K562 (cell line): ENCODE measurements around the gene TELO2. TPM values are rescaled to one million over a fixed set of nuclear protein-coding genes. Genes with fewer than 3 reads are reported as not detected.

Source experiments
- ATAC-seq: fragments of 200-7000 bp; cut with Tn5 transposase; 3 replicates; pipeline ENCODE4 v1.9.1; 2020; ENCODE audit warnings: moderate library complexity
- BruUV-seq: library from RNA; stranded (reverse); fragments of 400-500 nt; replicated peaks from 2 replicates; lab custom pipeline; 2021; lab: Mats Ljungman, UMichigan
- CTCF ChIA-PET: fragments of 300-600 bp; formaldehyde crosslinking; extraction: SDS; loops from one replicate; lab custom pipeline; 2021; ENCODE audit warnings: low intra/inter-chr PET ratio; lab: Yijun Ruan, JAX
- POLR2A ChIA-PET: fragments of 300-600, 350-650 bp; sonication (Branson Sonifier 250); formaldehyde crosslinking; extraction: SDS; loops from one replicate; lab custom pipeline; 2021; ENCODE audit warnings: antibody characterized with exemption, inconsistent platforms; lab: Yijun Ruan, JAX
- DNase-seq, 4 experiments: peaks; one replicate each; pipeline versions ENCODE4 v3.0.0 to v3.0.0-alpha.2; 2011 to 2018; ENCODE audit warnings: low spot score in 3 of 4, mixed read lengths in 3 of 4; ENCODE audit errors: extremely low read depth in 1 of 4
- FAIRE-seq: peaks from 2 replicates; lab custom pipeline; 2011; peaks lifted over from hg19 to GRCh38; lab: Jason Lieb, UNC
- H2AFZ ChIP-seq: 2 replicates; pipeline ENCODE4 v1.6.0; 2011; ENCODE audit warnings: low read depth, low read length, control low read depth, inconsistent platforms
- H3K27ac ChIP-seq: fragments of 200-600 bp; 3 replicates; pipeline ENCODE4 v1.8.0; 2011; ENCODE audit warnings: low read depth, mild to moderate bottlenecking, control low read depth, inconsistent platforms, low read length, moderate library complexity, mixed read lengths; ENCODE audit errors: extremely low read depth
- H3K27me3 ChIP-seq, 2 experiments: fragments of 300-600 bp in 1 of 2; 2 replicates in 1 of 2; 3 replicates in 1 of 2; pipeline versions ENCODE4 v1.6.0 to v1.8.0; 2011; ENCODE audit warnings: inconsistent platforms in 2 of 2, low read length in 2 of 2, mild to moderate bottlenecking in 1 of 2, mixed read lengths in 1 of 2, moderate library complexity in 1 of 2; ENCODE audit not compliant: control insufficient read depth in 2 of 2, insufficient read depth in 2 of 2
- H3K36me3 ChIP-seq: fragments of 300-600 bp; 3 replicates; pipeline ENCODE4 v1.8.0; 2011; ENCODE audit warnings: mild to moderate bottlenecking, low read length, inconsistent platforms; ENCODE audit not compliant: control insufficient read depth, insufficient read depth
- H3K4me1 ChIP-seq, 2 experiments: fragments of 200-600 bp in 1 of 2; replicated peaks in 1 of 2; 2 replicates in 1 of 2; 3 replicates in 1 of 2; pipeline versions ENCODE4 v1.5.1 to v1.8.0; 2011; ENCODE audit warnings: inconsistent platforms in 2 of 2, low read length in 2 of 2, mild to moderate bottlenecking in 1 of 2, mixed read lengths in 1 of 2, moderate library complexity in 1 of 2; ENCODE audit not compliant: control insufficient read depth in 2 of 2, insufficient read depth in 2 of 2
- H3K4me2 ChIP-seq: 2 replicates; pipeline ENCODE4 v1.6.1; 2011; ENCODE audit warnings: low read length, control low read depth, inconsistent platforms, mixed read lengths; ENCODE audit not compliant: insufficient read depth
- H3K4me3 ChIP-seq: fragments of 200-600 bp; sonication (generic), shearing (Covaris generic); 2 replicates; pipeline ENCODE4 v1.5.1; 2016; ENCODE audit warnings: control low read depth, inconsistent platforms
- H3K79me2 ChIP-seq: fragments of 200-600 bp; 3 replicates; pipeline ENCODE4 v1.8.0; 2011; ENCODE audit warnings: low read length, inconsistent platforms; ENCODE audit not compliant: control insufficient read depth, insufficient read depth
- H3K9ac ChIP-seq, 2 experiments: 2 replicates each; pipeline versions ENCODE4 v1.6.0 to v1.6.1; 2011; ENCODE audit warnings: low read depth in 2 of 2, low read length in 2 of 2, control low read depth in 1 of 2, inconsistent platforms in 1 of 2, mild to moderate bottlenecking in 1 of 2, mixed read lengths in 1 of 2; ENCODE audit not compliant: insufficient read depth in 1 of 2
- H3K9me1 ChIP-seq: one replicate; pipeline ENCODE4 v1.6.0; 2011; ENCODE audit warnings: inconsistent platforms, mild to moderate bottlenecking, low read length, moderate library complexity; ENCODE audit not compliant: control insufficient read depth, insufficient read depth
- H3K9me3 ChIP-seq: replicated peaks from 2 replicates; pipeline ENCODE4 v1.5.1; 2011; ENCODE audit warnings: low read depth, low read length, inconsistent platforms; ENCODE audit not compliant: control insufficient read depth, insufficient read depth
- H4K20me1 ChIP-seq: replicated peaks from 2 replicates; pipeline ENCODE4 v1.6.1; 2011; ENCODE audit warnings: low read length, inconsistent platforms, mixed read lengths; ENCODE audit not compliant: control insufficient read depth, insufficient read depth
- CHD4 ChIP-seq: fragments of 200-600 bp; sonication (generic); IDR thresholded peaks from 3 replicates; pipeline ENCODE4 v1.6.1; 2012; ENCODE audit warnings: low read depth, mild to moderate bottlenecking, mixed read lengths, low read length, inconsistent platforms; ENCODE audit not compliant: insufficient read depth, insufficient replicate concordance, poor library complexity, severe bottlenecking
- EP300 ChIP-seq: IDR thresholded peaks from 2 replicates; pipeline ENCODE4 v1.6.1; 2012; ENCODE audit warnings: low read length, improper control_type of control experiment
- FOXA3 ChIP-seq, 2 experiments: fragments of 450-650 bp in 1 of 2; sonication (generic) in 1 of 2; formaldehyde crosslinking; IDR thresholded peaks in 1 of 2; conservative IDR thresholded peaks in 1 of 2; 2 replicates each; pipeline versions ENCODE4 v1.4.0 to v1.8.0; 2020 to 2022; ENCODE audit warnings: mild to moderate bottlenecking in 2 of 2, missing genetic modification reagents in 1 of 2
- KHSRP ChIP-seq: fragments of 450-650 bp; IDR thresholded peaks from 2 replicates; pipeline ENCODE4 v1.6.1; 2017
- KLF1 ChIP-seq: fragments of 450-650 bp; IDR thresholded peaks from 2 replicates; pipeline ENCODE4 v1.6.1; 2016; ENCODE audit warnings: missing genetic modification characterization, missing compliant biosample characterization
- NR2F6 ChIP-seq: fragments of 450-650 bp; formaldehyde crosslinking; IDR thresholded peaks from 2 replicates; pipeline ENCODE4 v1.4.0; 2020; ENCODE audit warnings: mild to moderate bottlenecking
- POLR2G ChIP-seq: fragments of 200-400 bp; formaldehyde crosslinking; IDR thresholded peaks from 2 replicates; pipeline ENCODE4 v1.6.1; 2017; ENCODE audit warnings: low read depth, mild to moderate bottlenecking, antibody characterized with exemption, low read length, moderate library complexity
- SMARCE1 ChIP-seq: fragments of 450-650 bp; IDR thresholded peaks from 2 replicates; pipeline ENCODE4 v1.7.1; 2016; ENCODE audit warnings: mild to moderate bottlenecking
- U2AF1 ChIP-seq: fragments of 200-400 bp; formaldehyde crosslinking; optimal IDR thresholded peaks from 2 replicates; pipeline ENCODE3; 2017; ENCODE audit warnings: mild to moderate bottlenecking, low read depth, low read length, moderate library complexity
- ZNF146 ChIP-seq: IDR thresholded peaks from one replicate; pipeline ENCODE4 v1.6.1; 2018; ENCODE audit warnings: missing compliant biosample characterization; ENCODE audit not compliant: unreplicated experiment
- ZNF584 ChIP-seq: fragments of 200-800 bp; sonication (Bioruptor generic); IDR thresholded peaks from 2 replicates; pipeline ENCODE4 v1.6.1; 2016; ENCODE audit warnings: low read depth, mild to moderate bottlenecking, missing genetic modification characterization, missing compliant biosample characterization
- ZNF76 ChIP-seq: fragments of 250-450 bp; sonication (Bioruptor Pico); IDR thresholded peaks from 2 replicates; pipeline ENCODE4 v1.4.0; 2020; ENCODE audit warnings: mild to moderate bottlenecking, moderate library complexity, borderline replicate concordance
- WGBS: fragments of 100-300 bp; shearing (Covaris generic); methylation state at CpG from one replicate; pipeline ENCODE4 v1.1.6; 2016; ENCODE audit warnings: low coverage, mixed read lengths; ENCODE audit not compliant: insufficient coverage; ENCODE audit errors: missing lambda C conversion rate; 5-methylcytosine and 5-hydroxymethylcytosine counted together
- in situ Hi-C: fragments of 300-500 bp; cut with MboI; formaldehyde crosslinking; loops from 4 replicates; pipeline ENCODE4 v1.15.0; 2018; ENCODE audit warnings: inconsistent platforms, mixed read lengths
- intact Hi-C: fragments of 100-400 bp; cut with micrococcal nuclease; formaldehyde crosslinking; loops from 2 replicates; pipeline ENCODE4 v1.14.2; 2022
- polyA plus RNA-seq, 8 experiments: library from polyadenylated mRNA; depleted of rRNA in 4 of 8; stranded (reverse) in 5 of 8; unstranded in 3 of 8; fragments of >200 nt; fragmentation: Nextera tagmentation in 2 of 8; fragmentation: Illumina TruSeq in 1 of 8; extraction: Ambion mirVana in 2 of 8; extraction: Trizol in 1 of 8; gene quantifications; 2 replicates each; pipeline versions ENCODE4 v1.2.1 to v1.2.3, GENCODE V29; 2011 to 2014; ENCODE audit warnings: inconsistent platforms in 1 of 8, missing spikeins in 1 of 8
- total RNA-seq, 7 experiments: library from RNA; depleted of rRNA in 6 of 7; stranded (reverse); fragments of >200 nt in 6 of 7; fragmentation: Illumina TruSeq in 2 of 7; extraction: Trizol in 2 of 7; gene quantifications; 2 replicates each; pipeline versions ENCODE4 v1.2.1 to v1.2.3, GENCODE V29; 2011 to 2021; ENCODE audit warnings: low replicate concordance in 1 of 7

TELO2 gene
- total and polyA plus RNA-seq, 9 of the 15 experiments (the other 6 are each of a cell fraction or from before 2014, with no cell fraction given): 0.51 to 91.8 (median 14.5) TPM

DNA sequence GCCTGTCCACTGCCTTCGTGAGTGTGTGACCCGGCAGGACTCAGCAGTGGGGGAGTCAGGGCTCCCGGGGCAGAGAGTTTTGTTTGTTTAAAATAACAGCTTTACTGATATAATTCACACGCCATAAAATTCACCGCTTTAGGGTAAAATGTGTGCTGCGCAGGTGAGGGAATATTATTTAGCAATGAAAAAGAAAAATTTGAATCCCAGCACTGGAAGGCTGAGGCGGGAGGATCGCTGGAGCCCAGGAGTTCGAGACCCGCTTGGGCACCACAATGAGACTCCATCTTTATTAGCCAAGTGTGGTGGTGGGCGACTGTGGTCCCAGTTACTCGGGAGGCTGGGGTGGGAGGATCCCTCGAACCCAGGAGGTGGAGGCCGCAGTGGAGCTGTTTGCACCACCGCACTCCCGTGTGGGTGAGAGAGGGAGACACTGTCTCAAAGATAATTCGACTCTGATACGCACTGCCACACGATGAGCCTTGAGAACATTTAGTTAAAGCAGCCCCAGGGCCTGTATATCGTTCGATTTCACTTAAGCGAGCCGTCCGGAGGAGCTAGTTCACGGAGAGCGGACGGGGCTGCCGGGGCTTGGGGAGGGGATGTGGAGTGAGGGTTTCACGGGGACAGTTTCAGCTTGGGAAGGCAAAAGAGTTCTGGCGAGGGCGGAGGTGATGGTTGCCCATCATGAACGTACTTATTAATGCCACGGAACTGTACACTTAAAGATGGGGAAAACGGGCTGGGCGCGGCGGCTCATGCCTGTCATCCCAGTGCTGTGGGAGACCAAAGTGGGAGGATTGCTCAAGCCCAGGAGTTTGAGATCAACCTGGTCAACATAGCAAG, 10.2 kb downstream of the TELO2 start:
- ChIA-PET POLR2A (interaction anchor here (0.5 to 0.9 kb wide), 2 partner anchors 8 to 10 kb away, joined by 3 to 4 read pairs; partner anchors contain the start of gene TELO2), CTCF (no interaction called here)
- BruUV-seq: no TSS peak

GRCh38 chr16:1505073-1505844, 12.1 kb downstream of the TELO2 start:
- no peak overlapping the region for H3K4me3 ChIP-seq
- ATAC-seq (no peak), DNase-seq (no peak), FAIRE-seq (no peak)
- CTCF ChIA-PET: no interaction called here
- WGBS: 92% methylated on average over 16 of the region's 37 CpGs
- no peaks in the 10 kb centered on the region for H3K79me2 ChIP-seq
- no peaks in the 10 kb centered on the region for H3K27me3 ChIP-seq
- H2AFZ ChIP-seq: no peak overlapping the region
- H3K9ac ChIP-seq: no peak overlapping the region; a peak in 1 of 4 replicates
- no TSS peak for BruUV-seq
- no peaks in the 10 kb centered on the region for H3K9me3 ChIP-seq
- peaks cover 78% of the 10 kb centered on the region; the same call in 1 of the 3 replicates for H3K36me3 ChIP-seq
- H3K27ac ChIP-seq: no peak overlapping the region
- in situ Hi-C loops: no loop called here
- peaks cover 0 to 42% of the 10 kb centered on the region in 2 experiments; a peak in 2 of 5 replicates for H3K4me1 ChIP-seq
- POLR2A ChIA-PET: no interaction called here
- intact Hi-C loops: no loop called here
- no peaks in the 10 kb centered on the region for H3K9me1 ChIP-seq
- H4K20me1 ChIP-seq: no peaks in the 10 kb centered on the region
- H3K4me2 ChIP-seq: no peak overlapping the region
- no peak for TF ChIP-seq ZNF584 (CRISPR knock-in tag)
- no peak for TF ChIP-seq FOXA3 (CRISPR knock-in tag; conservative IDR thresholded peaks at IDR 0.05 in 1 of 2, IDR thresholded peaks at IDR 0.05 in 1 of 2)
- no peak for TF ChIP-seq KLF1 (tag)
- peak; percentile 55 for TF ChIP-seq POLR2G
- TF ChIP-seq SMARCE1: no peak
- no peak for TF ChIP-seq ZNF76 (CRISPR knock-in tag)
- TF ChIP-seq KHSRP: no peak
- no peak for TF ChIP-seq CHD4
- TF ChIP-seq NR2F6 (CRISPR knock-in tag): no peak
- TF ChIP-seq EP300: no peak

More for the DNA sequence above, 10.2 kb downstream of the TELO2 start:
- no peaks in the 10 kb centered on the region for H3K79me2 ChIP-seq
- H3K4me1 ChIP-seq: peaks cover 0 to 34% of the 10 kb centered on the region in 2 experiments; a peak in 1 of 5 replicates
- H3K4me3 ChIP-seq: no peak overlapping the region
- peak; percentile 56 for TF ChIP-seq CHD4
- no peak for TF ChIP-seq U2AF1
- TF ChIP-seq ZNF146 (CRISPR knock-in tag): peak; percentile 95
- no peak overlapping the region for H2AFZ ChIP-seq
- no peaks in the 10 kb centered on the region for H3K9me3 ChIP-seq
- no peak for ATAC-seq
- H3K4me2 ChIP-seq: no peak overlapping the region
- intact Hi-C loops: no loop called here
- FAIRE-seq: no peak
- no peak overlapping the region; a peak in 1 of 4 replicates for H3K9ac ChIP-seq
- no peaks in the 10 kb centered on the region for H4K20me1 ChIP-seq
- WGBS: 98% methylated on average over 36 of the region's 37 CpGs
- no peaks in the 10 kb centered on the region for H3K27me3 ChIP-seq
- H3K9me1 ChIP-seq: no peaks in the 10 kb centered on the region
- in situ Hi-C loops: no loop called here
- peaks cover 80% of the 10 kb centered on the region; the same call in 1 of the 3 replicates for H3K36me3 ChIP-seq
- H3K27ac ChIP-seq: no peak overlapping the region
- DNase-seq: no peak
